Mesendoderm (in vitro differentiated cells): ENCODE measurements around the gene AKAP13.

Experiments
- DNase-seq: peaks from one replicate; pipeline ENCODE4 v3.0.0; 2013
- H2AK5ac ChIP-seq: 2 replicates; pipeline ENCODE4 v1.6.1; 2013; ENCODE audit warnings: low read length, inconsistent platforms
- H2BK120ac ChIP-seq: 2 replicates; pipeline ENCODE4 v1.6.1; 2013; ENCODE audit warnings: low read depth, mild to moderate bottlenecking, low read length, moderate library complexity, mixed read lengths
- H2BK15ac ChIP-seq: replicated peaks from 2 replicates; pipeline ENCODE4 v1.6.1; 2013; ENCODE audit warnings: low read depth, mild to moderate bottlenecking, moderate library complexity
- H2BK5ac ChIP-seq: 2 replicates; pipeline ENCODE4 v1.6.1; 2013; ENCODE audit warnings: low read length, inconsistent platforms
- H3K18ac ChIP-seq: 2 replicates; pipeline ENCODE4 v1.6.1; 2013; ENCODE audit warnings: mild to moderate bottlenecking, low read length, mixed read lengths
- H3K23ac ChIP-seq: one replicate; pipeline ENCODE4 v1.6.1; 2013; ENCODE audit warnings: low read length
- H3K27ac ChIP-seq: 2 replicates; pipeline ENCODE4 v1.5.1; 2013; ENCODE audit warnings: low read depth, mild to moderate bottlenecking, inconsistent platforms, low read length, moderate library complexity
- H3K27me3 ChIP-seq: 2 replicates; pipeline ENCODE4 v1.6.1; 2013; ENCODE audit warnings: low read length, control low read depth, mild to moderate bottlenecking, inconsistent platforms; ENCODE audit not compliant: insufficient read depth, poor library complexity
- H3K36me3 ChIP-seq: 2 replicates; pipeline ENCODE4 v1.6.1; 2013; ENCODE audit warnings: low read length, inconsistent platforms; ENCODE audit not compliant: control insufficient read depth, insufficient read depth
- H3K4ac ChIP-seq: one replicate; pipeline ENCODE4 v1.6.1; 2013; ENCODE audit warnings: low read depth, mild to moderate bottlenecking, low read length, moderate library complexity
- H3K4me1 ChIP-seq: 2 replicates; pipeline ENCODE4 v1.6.1; 2013; ENCODE audit warnings: low read depth, low read length, inconsistent platforms; ENCODE audit not compliant: control insufficient read depth
- H3K4me2 ChIP-seq: 2 replicates; pipeline ENCODE4 v1.6.1; 2013; ENCODE audit warnings: low read length
- H3K4me3 ChIP-seq: 2 replicates; pipeline ENCODE4 v1.5.1; 2013; ENCODE audit warnings: mild to moderate bottlenecking, low read length
- H3K56ac ChIP-seq: one replicate; pipeline ENCODE4 v1.6.1; 2013; ENCODE audit warnings: low read length
- H3K79me1 ChIP-seq: 2 replicates; pipeline ENCODE4 v1.6.1; 2013; ENCODE audit warnings: low read length, inconsistent platforms
- H3K79me2 ChIP-seq: 2 replicates; pipeline ENCODE4 v1.6.1; 2013; ENCODE audit warnings: mild to moderate bottlenecking, low read length; ENCODE audit not compliant: control insufficient read depth, insufficient read depth
- H3K9ac ChIP-seq: 2 replicates; pipeline ENCODE4 v1.6.1; 2013; ENCODE audit warnings: low read length, inconsistent platforms
- H4K5ac ChIP-seq: one replicate; pipeline ENCODE4 v1.6.1; 2013; ENCODE audit warnings: low read length
- H4K8ac ChIP-seq: one replicate; pipeline ENCODE4 v1.6.1; 2013; ENCODE audit warnings: low read depth, mild to moderate bottlenecking, control low read depth, low read length, moderate library complexity
- WGBS: extraction: QIAGEN DNeasy Blood & Tissue Kit; methylation state at CpG from one replicate; pipeline ENCODE4 v1.1.7; 2013; ENCODE audit warnings: low lambda C conversion rate, missing lambda C conversion rate; ENCODE audit not compliant: insufficient coverage; ENCODE audit errors: extremely low coverage; 5-methylcytosine and 5-hydroxymethylcytosine counted together

Gene AKAP13

DNA sequence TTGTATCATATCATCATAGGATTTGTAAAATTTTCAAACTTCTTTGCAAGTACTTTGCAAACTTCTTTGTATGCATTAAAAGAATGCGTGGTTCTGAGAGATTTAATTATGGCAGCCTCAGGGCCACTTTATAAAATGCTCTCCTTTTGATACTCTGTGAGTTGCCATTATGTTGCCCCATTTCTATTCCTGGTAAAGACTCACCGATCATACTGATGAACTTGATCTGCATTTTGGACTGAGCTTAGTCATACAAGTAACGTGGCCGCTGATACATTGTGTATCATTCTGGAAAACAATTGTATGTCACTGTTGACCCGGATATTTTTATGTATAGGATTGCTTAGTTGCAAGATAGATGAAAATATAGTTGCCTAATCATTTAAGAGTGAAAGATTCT is 38.8 kb downstream of the AKAP13 start:
- no peak overlapping the region for H3K56ac ChIP-seq
- H3K23ac ChIP-seq = no peak overlapping the region
- no peak overlapping the region for H3K4ac ChIP-seq
- H3K4me1 ChIP-seq = peaks cover 4% of the 10 kb centered on the region
- H3K4me3 ChIP-seq = no peak overlapping the region
- no CpG with 5 or more reads among the region's 5 CpGs for WGBS
- H3K79me2 ChIP-seq = peaks cover 71% of the 10 kb centered on the region
- no peaks in the 10 kb centered on the region for H3K27me3 ChIP-seq
- H4K8ac ChIP-seq = no peak overlapping the region
- no peak overlapping the region for H2BK120ac ChIP-seq
- no peak overlapping the region for H2BK5ac ChIP-seq
- no peak overlapping the region for H2AK5ac ChIP-seq
- no peak overlapping the region for H4K5ac ChIP-seq
- H3K27ac ChIP-seq = no peak overlapping the region
- no peak overlapping the region for H3K18ac ChIP-seq
- H2BK15ac ChIP-seq = no peak overlapping the region
- H3K79me1 ChIP-seq = peaks cover 20% of the 10 kb centered on the region
- no peaks in the 10 kb centered on the region for H3K36me3 ChIP-seq
- H3K4me2 ChIP-seq = no peak overlapping the region
- H3K9ac ChIP-seq = no peak overlapping the region
- DNase-seq = no peak

DNA sequence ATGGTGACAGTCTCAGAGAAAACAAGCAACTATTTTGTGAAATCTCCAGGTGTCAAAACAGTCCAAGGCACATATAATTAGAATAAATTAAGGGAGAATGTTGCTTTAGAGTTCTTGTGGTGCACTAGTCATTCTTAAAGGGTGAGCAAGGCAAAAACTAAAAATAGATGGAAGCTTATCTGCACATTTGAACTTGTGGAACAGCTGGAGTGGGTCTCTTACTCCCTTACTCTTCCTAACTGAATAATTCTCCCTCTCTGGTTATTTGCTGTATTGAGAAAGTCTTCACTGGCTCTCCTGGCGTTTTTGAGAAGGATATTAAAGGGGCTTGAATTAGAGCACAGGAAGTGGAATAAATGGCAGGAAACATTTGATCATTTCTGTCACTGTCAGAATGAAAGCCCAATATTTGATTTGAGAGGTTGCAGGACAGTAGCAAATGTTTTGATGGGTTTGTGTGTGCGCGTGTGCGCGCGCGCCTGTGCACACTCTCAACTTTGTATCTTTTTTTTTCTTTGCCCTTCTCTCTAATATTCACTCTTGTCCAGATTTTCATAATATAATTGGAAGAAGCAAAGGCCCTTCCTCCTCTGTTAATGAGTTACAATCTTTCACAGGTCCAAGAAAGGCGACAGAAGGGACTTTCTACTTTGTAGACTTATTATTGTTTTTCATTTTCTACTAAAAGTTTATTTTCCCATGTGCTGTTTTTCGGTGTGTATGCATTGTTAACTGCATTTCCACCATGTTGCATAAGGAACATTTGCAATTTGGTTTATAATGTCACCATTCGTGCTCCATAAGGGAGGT is 40.9 kb downstream of the AKAP13 start:
- Histone ChIP-seq H3K4me1 (peaks cover 4% of the 10 kb centered on the region), H2BK5ac (no peak overlapping the region), H3K4me2 (no peak overlapping the region), H3K36me3 (no peaks in the 10 kb centered on the region), H2BK120ac (no peak overlapping the region), H3K56ac (no peak overlapping the region), H3K27ac (no peak overlapping the region), H3K18ac (no peak overlapping the region), H3K4me3 (no peak overlapping the region), H3K79me1 (peaks cover 19% of the 10 kb centered on the region), H3K79me2 (peaks cover 68% of the 10 kb centered on the region), H3K27me3 (no peaks in the 10 kb centered on the region), H3K23ac (no peak overlapping the region), H4K8ac (no peak overlapping the region), H3K9ac (no peak overlapping the region), H2BK15ac (no peak overlapping the region), H3K4ac (no peak overlapping the region), H4K5ac (no peak overlapping the region), H2AK5ac (no peak overlapping the region)
- WGBS = no CpG with 5 or more reads among the region's 10 CpGs
- no peak for DNase-seq

DNA sequence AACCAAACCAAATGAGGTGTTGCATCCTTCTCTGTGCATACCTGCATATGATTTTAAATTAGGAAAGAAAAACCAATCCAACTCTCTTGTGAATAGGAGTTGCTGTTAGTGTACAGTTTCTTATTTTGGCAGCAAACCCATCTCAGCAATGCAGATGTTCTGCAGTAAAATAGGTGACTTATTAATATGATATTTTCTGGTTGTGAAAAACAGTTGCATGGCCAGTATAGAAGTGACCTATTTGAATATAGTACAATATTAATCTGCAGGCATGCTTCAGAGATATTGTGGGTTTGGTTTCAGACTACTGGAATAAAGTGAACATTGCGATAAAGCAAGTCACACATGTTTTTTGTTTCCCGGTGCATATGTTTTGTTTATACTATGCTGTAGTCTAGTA is 42.2 kb downstream of the AKAP13 start:
- Histone ChIP-seq H3K9ac (no peak overlapping the region), H3K23ac (no peak overlapping the region), H3K4me2 (no peak overlapping the region), H2AK5ac (no peak overlapping the region), H3K27me3 (no peaks in the 10 kb centered on the region), H3K56ac (no peak overlapping the region), H3K4me1 (peaks cover 4% of the 10 kb centered on the region), H3K4ac (no peak overlapping the region), H3K79me1 (peaks cover 16% of the 10 kb centered on the region), H2BK5ac (no peak overlapping the region), H3K4me3 (no peak overlapping the region), H4K5ac (no peak overlapping the region), H3K79me2 (peaks cover 66% of the 10 kb centered on the region), H3K36me3 (no peaks in the 10 kb centered on the region), H3K27ac (no peak overlapping the region), H4K8ac (no peak overlapping the region), H3K18ac (no peak overlapping the region), H2BK120ac (no peak overlapping the region), H2BK15ac (no peak overlapping the region)
- DNase-seq = no peak
- no CpG with 5 or more reads among the region's 2 CpGs for WGBS

DNA sequence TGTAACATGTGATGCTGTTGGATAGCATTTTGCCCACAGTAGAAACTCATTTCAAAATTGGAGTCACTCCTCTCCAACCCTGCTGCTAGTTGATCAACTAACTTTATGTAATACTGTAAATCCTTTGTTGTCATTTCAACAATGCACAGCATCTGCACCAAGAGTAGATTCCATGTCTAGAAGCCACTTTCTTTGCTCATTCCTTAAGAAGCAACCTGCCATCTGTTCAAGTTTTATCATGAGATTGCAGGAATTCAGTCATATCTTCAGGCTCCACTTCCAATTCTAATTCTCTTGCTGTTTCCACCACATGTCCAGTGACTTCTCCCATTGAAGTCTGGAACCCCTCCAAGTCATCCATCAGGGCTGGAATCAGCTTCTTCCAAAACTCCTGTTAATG is 42.9 kb downstream of the AKAP13 start:
- H3K27ac ChIP-seq = no peak overlapping the region
- no peak overlapping the region for H4K8ac ChIP-seq
- H3K4me3 ChIP-seq = no peak overlapping the region
- H3K36me3 ChIP-seq = no peaks in the 10 kb centered on the region
- H3K18ac ChIP-seq = no peak overlapping the region
- H2BK5ac ChIP-seq = no peak overlapping the region
- H3K4ac ChIP-seq = no peak overlapping the region
- no peak overlapping the region for H2AK5ac ChIP-seq
- H2BK120ac ChIP-seq = no peak overlapping the region
- no peak for DNase-seq
- no peak overlapping the region for H3K4me2 ChIP-seq
- H2BK15ac ChIP-seq = no peak overlapping the region
- H3K9ac ChIP-seq = no peak overlapping the region
- H3K4me1 ChIP-seq = peaks cover 4% of the 10 kb centered on the region
- no peaks in the 10 kb centered on the region for H3K27me3 ChIP-seq
- no peak overlapping the region for H3K23ac ChIP-seq
- no peak overlapping the region for H4K5ac ChIP-seq
- H3K79me2 ChIP-seq = peaks cover 67% of the 10 kb centered on the region
- no peak overlapping the region for H3K56ac ChIP-seq
- peaks cover 14% of the 10 kb centered on the region for H3K79me1 ChIP-seq

DNA sequence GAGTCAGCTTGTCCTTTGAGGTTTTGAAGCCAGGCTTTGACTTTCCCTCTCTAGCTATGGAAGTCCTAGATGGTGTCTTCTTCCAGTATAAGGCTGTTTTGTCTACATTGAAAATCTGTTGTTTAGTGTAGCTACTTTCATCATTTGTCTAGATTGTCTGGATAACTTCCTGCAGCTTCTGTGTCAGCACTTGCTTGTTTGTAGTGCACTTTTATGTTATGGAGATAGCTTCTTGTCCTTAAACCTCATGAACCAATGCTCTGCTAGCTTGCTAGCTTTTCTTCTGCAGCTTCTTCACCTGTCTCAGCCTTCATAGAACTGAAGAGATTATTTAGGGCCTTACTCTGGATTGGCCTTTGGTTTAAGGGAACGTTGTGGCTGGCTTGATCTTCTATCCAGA is 43.8 kb downstream of the AKAP13 start:
- peaks cover 4% of the 10 kb centered on the region for H3K4me1 ChIP-seq
- no peak overlapping the region for H3K56ac ChIP-seq
- no peaks in the 10 kb centered on the region for H3K36me3 ChIP-seq
- no peak overlapping the region for H3K4ac ChIP-seq
- peaks cover 69% of the 10 kb centered on the region for H3K79me2 ChIP-seq
- no peak overlapping the region for H4K5ac ChIP-seq
- no peak overlapping the region for H3K27ac ChIP-seq
- no peak overlapping the region for H3K4me3 ChIP-seq
- H3K27me3 ChIP-seq = no peaks in the 10 kb centered on the region
- no peak overlapping the region for H2BK120ac ChIP-seq
- H2BK15ac ChIP-seq = no peak overlapping the region
- no peak overlapping the region for H4K8ac ChIP-seq
- no peak overlapping the region for H2AK5ac ChIP-seq
- no peak for DNase-seq
- H3K4me2 ChIP-seq = no peak overlapping the region
- WGBS = no CpG with 5 or more reads among the region's 1 CpG
- H2BK5ac ChIP-seq = no peak overlapping the region
- H3K9ac ChIP-seq = no peak overlapping the region
- H3K18ac ChIP-seq = no peak overlapping the region
- H3K23ac ChIP-seq = no peak overlapping the region
- H3K79me1 ChIP-seq = peaks cover 15% of the 10 kb centered on the region

DNA sequence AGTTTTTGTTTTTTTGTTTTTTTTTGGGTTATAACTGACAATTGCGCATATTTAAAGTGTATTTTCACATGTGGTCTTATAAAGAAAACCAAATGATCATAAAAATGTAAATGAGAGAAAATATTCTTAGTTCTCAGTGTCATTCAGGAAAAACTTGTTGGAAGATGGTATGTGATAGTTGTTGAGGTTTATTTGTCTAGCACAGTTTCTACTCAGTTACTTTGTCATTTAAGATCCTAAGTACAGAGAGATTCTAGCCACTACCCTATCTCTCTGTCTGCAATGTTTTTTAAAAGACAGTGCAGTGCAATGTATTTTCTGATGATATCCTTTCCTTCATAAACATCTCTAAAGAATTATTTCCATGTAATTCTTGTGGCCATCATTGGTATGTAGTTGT is 46.1 kb downstream of the AKAP13 start:
- Histone ChIP-seq H2BK120ac (no peak overlapping the region), H2BK5ac (no peak overlapping the region), H3K4me2 (no peak overlapping the region), H3K79me2 (peaks cover 71% of the 10 kb centered on the region), H3K18ac (no peak overlapping the region), H3K4me3 (no peak overlapping the region), H3K23ac (no peak overlapping the region), H2AK5ac (no peak overlapping the region), H3K9ac (no peak overlapping the region), H3K4ac (no peak overlapping the region), H3K4me1 (peaks cover 8% of the 10 kb centered on the region), H3K36me3 (no peaks in the 10 kb centered on the region), H4K8ac (no peak overlapping the region), H3K27ac (no peak overlapping the region), H2BK15ac (no peak overlapping the region), H3K79me1 (peaks cover 19% of the 10 kb centered on the region), H3K27me3 (no peaks in the 10 kb centered on the region), H4K5ac (no peak overlapping the region), H3K56ac (no peak overlapping the region)
- no peak for DNase-seq
- WGBS = no CpG with 5 or more reads among the region's 1 CpG
